Activated CD8-positive, alpha-beta memory T cell treated with anti-CD3 and anti-CD28 coated beads for 36 hours (primary cell): Measurements from ENCODE around the gene FAM174B. TPM values are rescaled to one million over a fixed set of nuclear protein-coding genes. Genes with fewer than 3 reads are reported as not detected.

Experiments
- CTCF ChIA-PET: fragments of 350-600 bp; sonication (Branson Sonifier 250); formaldehyde crosslinking; loops from one replicate; lab custom pipeline; 2021; ENCODE audit warnings: antibody characterized with exemption; lab: Charles Lee
- POLR2A ChIA-PET: fragments of 350-600 bp; sonication (Branson Sonifier 250); formaldehyde crosslinking; loops from one replicate; lab custom pipeline; 2021; ENCODE audit warnings: antibody characterized with exemption; lab: Charles Lee
- total RNA-seq, 2 experiments: library from RNA; stranded (reverse); gene quantifications; one replicate each; pipeline ENCODE4 v1.2.3, GENCODE V29; 2021

The FAM174B gene
- total RNA-seq, 2 experiments from 2014 or later, result 3.6 to 4.9 TPM

- POLR2A ChIA-PET, result no interaction called here
- CTCF ChIA-PET, result no interaction called here
These were observed 74.6 kb downstream of the FAM174B start for GRCh38 chr15:92580933-92581445.

GRCh38 chr15:92580521-92580920, 75.1 kb downstream of the FAM174B start:
- POLR2A ChIA-PET, result no interaction called here
- CTCF ChIA-PET, result no interaction called here

GRCh38 chr15:92579931-92580470, 75.6 kb downstream of the FAM174B start:
- CTCF ChIA-PET, result no interaction called here
- POLR2A ChIA-PET, result no interaction called here

- ChIA-PET CTCF (no interaction called here), POLR2A (no interaction called here)
These were observed 76.1 kb downstream of the FAM174B start for GRCh38 chr15:92579486-92579885.

- ChIA-PET POLR2A (no interaction called here), CTCF (no interaction called here)
These were observed 77.3 kb downstream of the FAM174B start for GRCh38 chr15:92578096-92578835.

GRCh38 chr15:92576597-92577200, 78.9 kb downstream of the FAM174B start:
- POLR2A ChIA-PET, result no interaction called here
- CTCF ChIA-PET, result no interaction called here

- ChIA-PET CTCF (no interaction called here), POLR2A (no interaction called here)
These were observed 81.0 kb downstream of the FAM174B start for GRCh38 chr15:92574566-92574965.

GRCh38 chr15:92574161-92574560, 81.4 kb downstream of the FAM174B start:
- CTCF ChIA-PET, result no interaction called here
- POLR2A ChIA-PET, result no interaction called here

GRCh38 chr15:92571824-92572223, 83.8 kb downstream of the FAM174B start:
- ChIA-PET CTCF (no interaction called here), POLR2A (no interaction called here)

GRCh38 chr15:92570391-92570790, 85.2 kb downstream of the FAM174B start:
- POLR2A ChIA-PET, result no interaction called here
- CTCF ChIA-PET, result no interaction called here

GRCh38 chr15:92569778-92570177, 85.8 kb downstream of the FAM174B start:
- POLR2A ChIA-PET, result no interaction called here
- CTCF ChIA-PET, result no interaction called here

Other genes starting within 250 kb of the FAM174B start
- gene CHD2, start 244.5 kb upstream of the FAM174B start, total RNA-seq, result 10 to 100 TPM; 90.6 to 92.3 TPM